HEK293T (cell line): Measurements from ENCODE around the gene LIG3.

ENCODE experiments used
- CTCF ChIA-PET: fragments of 350-600 bp; formaldehyde crosslinking; extraction: SDS; loops from one replicate; lab custom pipeline; 2021; ENCODE audit warnings: antibody characterized with exemption, inconsistent platforms; lab: Yijun Ruan, JAX
- POLR2A ChIA-PET: fragments of 350-600 bp; formaldehyde crosslinking; extraction: SDS; loops from one replicate; lab custom pipeline; 2020; ENCODE audit warnings: antibody characterized with exemption, inconsistent platforms; lab: Yijun Ruan, JAX
- DNase-seq: peaks from one replicate; pipeline ENCODE4 v3.0.0; 2012; ENCODE audit warnings: mixed read lengths; ENCODE audit errors: extremely low spot score
- ARNT ChIP-seq: fragments of 450-650 bp; IDR thresholded peaks from 2 replicates; pipeline ENCODE4 v1.6.1; 2017; ENCODE audit warnings: mild to moderate bottlenecking
- BHLHE40 ChIP-seq: fragments of 450-650 bp; IDR thresholded peaks from 2 replicates; pipeline ENCODE4 v1.6.1; 2016; ENCODE audit warnings: mild to moderate bottlenecking, moderate library complexity, borderline replicate concordance
- CTBP1 ChIP-seq: fragments of 450-650 bp; IDR thresholded peaks from 2 replicates; pipeline ENCODE4 v1.6.1; 2016; ENCODE audit warnings: borderline replicate concordance
- ELF4 ChIP-seq: fragments of 450-650 bp; IDR thresholded peaks from 2 replicates; pipeline ENCODE4 v1.6.1; 2017; ENCODE audit warnings: antibody characterized with exemption
- FOXA1 ChIP-seq: fragments of 450-650 bp; IDR thresholded peaks from 2 replicates; pipeline ENCODE4 v1.6.1; 2016; ENCODE audit warnings: mild to moderate bottlenecking
- FOXK2 ChIP-seq: fragments of 450-650 bp; IDR thresholded peaks from 2 replicates; pipeline ENCODE4 v1.6.1; 2016; ENCODE audit warnings: mild to moderate bottlenecking
- FOXM1 ChIP-seq: fragments of 450-650 bp; IDR thresholded peaks from 2 replicates; pipeline ENCODE4 v1.6.1; 2017; ENCODE audit warnings: mild to moderate bottlenecking, borderline replicate concordance
- HDGF ChIP-seq: fragments of 450-650 bp; IDR thresholded peaks from 2 replicates; pipeline ENCODE4 v1.6.1; 2017; ENCODE audit warnings: antibody characterized with exemption, borderline replicate concordance
- L3MBTL2 ChIP-seq: fragments of 450-650 bp; conservative IDR thresholded peaks from 2 replicates; pipeline ENCODE4 v1.6.1; 2016; ENCODE audit warnings: mild to moderate bottlenecking
- LEF1 ChIP-seq: fragments of 450-650 bp; IDR thresholded peaks from 2 replicates; pipeline ENCODE4 v1.6.1; 2017; ENCODE audit warnings: mild to moderate bottlenecking, borderline replicate concordance
- NFRKB ChIP-seq: fragments of 450-650 bp; IDR thresholded peaks from 2 replicates; pipeline ENCODE4 v1.6.1; 2016; ENCODE audit warnings: mild to moderate bottlenecking, moderate library complexity
- SP1 ChIP-seq: fragments of 450-650 bp; IDR thresholded peaks from 2 replicates; pipeline ENCODE4 v1.6.1; 2017
- SUZ12 ChIP-seq: fragments of 450-650 bp; IDR thresholded peaks from 2 replicates; pipeline ENCODE4 v1.6.1; 2016; ENCODE audit warnings: mild to moderate bottlenecking
- TARDBP ChIP-seq: fragments of 450-650 bp; IDR thresholded peaks from 2 replicates; pipeline ENCODE4 v1.6.1; 2016
- ZNF384 ChIP-seq: fragments of 450-650 bp; IDR thresholded peaks from 2 replicates; pipeline ENCODE4 v1.6.1; 2016
- TF ChIP-seq, protein P1 (sequence below): fragments of 450-650 bp; IDR thresholded peaks from 2 replicates; pipeline ENCODE4 v1.6.1; 2016

The LIG3 gene

DNA sequence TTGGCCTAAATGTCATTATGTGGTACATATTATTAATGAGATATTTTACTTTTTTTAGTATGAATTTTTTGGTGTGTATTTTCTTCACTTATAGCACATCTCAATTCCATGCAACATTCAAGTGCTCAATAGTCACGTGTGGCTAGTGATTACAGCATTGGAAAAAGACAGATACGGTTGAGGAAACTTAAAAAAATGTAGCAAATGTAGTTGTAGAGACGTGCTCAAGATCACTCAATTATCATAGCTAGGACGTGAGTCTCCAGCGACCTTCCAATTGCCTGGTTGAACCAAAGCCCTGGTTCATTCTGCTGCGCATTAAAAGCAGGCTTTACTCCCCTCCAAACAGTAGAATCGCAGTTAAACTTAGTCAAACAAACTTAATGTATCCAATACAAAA is 1.2 kb upstream of the LIG3 start:
- POLR2A ChIA-PET, result interaction anchor here (1.0 to 3.8 kb wide), 4 partner anchors 12 to 84 kb away, joined by 5 to 21 read pairs (median 6); partner anchors contain the start of genes CCT6B, RFFL and ZNF830
- CTCF ChIA-PET, result interaction anchor here (0.6 kb wide), 1 partner anchor 140 kb away, joined by 3 read pairs; no protein-coding TSS in a partner anchor
- TF ChIP-seq ELF4, result no peak
- no peak for TF ChIP-seq CTBP1
- TF ChIP-seq SUZ12, result no peak
- no peak for TF ChIP-seq TARDBP
- no peak for TF ChIP-seq L3MBTL2
- no peak for TF ChIP-seq SP1
- TF ChIP-seq, protein P1, sequence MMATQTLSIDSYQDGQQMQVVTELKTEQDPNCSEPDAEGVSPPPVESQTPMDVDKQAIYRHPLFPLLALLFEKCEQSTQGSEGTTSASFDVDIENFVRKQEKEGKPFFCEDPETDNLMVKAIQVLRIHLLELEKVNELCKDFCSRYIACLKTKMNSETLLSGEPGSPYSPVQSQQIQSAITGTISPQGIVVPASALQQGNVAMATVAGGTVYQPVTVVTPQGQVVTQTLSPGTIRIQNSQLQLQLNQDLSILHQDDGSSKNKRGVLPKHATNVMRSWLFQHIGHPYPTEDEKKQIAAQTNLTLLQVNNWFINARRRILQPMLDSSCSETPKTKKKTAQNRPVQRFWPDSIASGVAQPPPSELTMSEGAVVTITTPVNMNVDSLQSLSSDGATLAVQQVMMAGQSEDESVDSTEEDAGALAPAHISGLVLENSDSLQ, result no peak
- no peak for TF ChIP-seq NFRKB
- TF ChIP-seq FOXK2, result no peak
- TF ChIP-seq HDGF, result no peak
- TF ChIP-seq BHLHE40, result no peak
- no peak for TF ChIP-seq ARNT
- no peak for DNase-seq

- TF ChIP-seq NFRKB, result no peak
- TF ChIP-seq L3MBTL2, result no peak
- no peak for TF ChIP-seq FOXA1
- TF ChIP-seq ZNF384, result no peak
- TF ChIP-seq FOXM1, result no peak
- no peak for TF ChIP-seq CTBP1
- TF ChIP-seq TARDBP, result no peak
- no peak for TF ChIP-seq FOXK2
- TF ChIP-seq, protein P1, result no peak
- TF ChIP-seq ELF4, result no peak
- TF ChIP-seq SUZ12, result no peak
- no peak for TF ChIP-seq HDGF
- TF ChIP-seq LEF1, result no peak
- CTCF ChIA-PET, result interaction anchor here (0.7 to 1.2 kb wide), 2 partner anchors 437 to 555 kb away, joined by 3 read pairs; no protein-coding TSS in a partner anchor
- POLR2A ChIA-PET, result interaction anchor here (0.9 to 3.8 kb wide), 8 partner anchors 11 to 394 kb away, joined by 3 to 21 read pairs (median 4); partner anchors contain the start of genes CCT6B, RFFL, SLFN11 and ZNF830
- no peak for DNase-seq
Observed at GRCh38 chr17:34979650-34980352, 511 bp upstream of the LIG3 start.

- TF ChIP-seq CTBP1 (no peak), FOXK2 (no peak), NFRKB (no peak), ARNT (0 out of 2 replicates have a peak, but pooled peaks have one; percentile 25), LEF1 (no peak; the same call in 1 of the 2 replicates), SUZ12 (no peak), TARDBP (no peak), ZNF384 (no peak), HDGF (no peak), BHLHE40 (no peak), FOXM1 (peak; percentile 11; the same call in 1 of the 2 replicates), SP1 (no peak), ELF4 (no peak), FOXA1 (no peak), L3MBTL2 (peak; percentile 58)
- TF ChIP-seq, protein P1, result no peak
Observed at GRCh38 chr17:34980681-34981537, 597 bp downstream of the LIG3 start.

GRCh38 chr17:34981538-34982241 is 1.4 kb downstream of the LIG3 start:
- DNase-seq, result peak; percentile 53
- ChIA-PET CTCF (interaction anchor here (1.1 to 1.3 kb wide), 3 partner anchors 15 to 108 kb away, joined by 3 read pairs; no protein-coding TSS in a partner anchor), POLR2A (interaction anchor here (0.7 to 3.8 kb wide), 7 partner anchors 9 to 392 kb away, joined by 3 to 21 read pairs (median 4); partner anchors contain the start of genes CCT6B, RAD51D, SLFN11 and ZNF830)
- TF ChIP-seq FOXK2, result 0 out of 2 replicates have a peak, but pooled peaks have one; percentile 40
- TF ChIP-seq CTBP1, result peak; percentile 98
- TF ChIP-seq LEF1, result peak; percentile 16; the same call in 1 of the 2 replicates
- TF ChIP-seq FOXA1, result no peak
- TF ChIP-seq, protein P1, result peak; percentile 95
- TF ChIP-seq SUZ12, result no peak
- 0 out of 2 replicates have a peak, but pooled peaks have one; percentile 31 for TF ChIP-seq BHLHE40
- TF ChIP-seq ARNT, result peak; percentile 90
- no peak for TF ChIP-seq NFRKB

More at GRCh38 chr17:34980681-34981537, 597 bp downstream of the LIG3 start:
- POLR2A ChIA-PET, result interaction anchor here (0.7 to 3.8 kb wide), 10 partner anchors 10 to 393 kb away, joined by 3 to 21 read pairs (median 4); partner anchors contain the start of genes CCT6B, RAD51D, RFFL and SLFN11
- peak; percentile 51 for DNase-seq
- CTCF ChIA-PET, result interaction anchor here (1.1 to 1.3 kb wide), 4 partner anchors 16 to 438 kb away, joined by 3 read pairs; no protein-coding TSS in a partner anchor
